ENCODE results near the gene SPRR2F. TPM values are rescaled to one million over a fixed set of nuclear protein-coding genes. Genes with fewer than 3 reads are reported as not detected.
"Not testable (repeated sequence)": the region's sequence is repeated elsewhere in the genome, so short reads cannot be mapped to it uniquely, and the experiment has no call there.

The SPRR2F gene, protein sequence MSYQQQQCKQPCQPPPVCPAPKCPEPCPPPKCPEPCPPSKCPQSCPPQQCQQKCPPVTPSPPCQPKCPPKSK
- not detected for polyA plus RNA-seq (ENCODE audit: insufficient read length)

DNA sequence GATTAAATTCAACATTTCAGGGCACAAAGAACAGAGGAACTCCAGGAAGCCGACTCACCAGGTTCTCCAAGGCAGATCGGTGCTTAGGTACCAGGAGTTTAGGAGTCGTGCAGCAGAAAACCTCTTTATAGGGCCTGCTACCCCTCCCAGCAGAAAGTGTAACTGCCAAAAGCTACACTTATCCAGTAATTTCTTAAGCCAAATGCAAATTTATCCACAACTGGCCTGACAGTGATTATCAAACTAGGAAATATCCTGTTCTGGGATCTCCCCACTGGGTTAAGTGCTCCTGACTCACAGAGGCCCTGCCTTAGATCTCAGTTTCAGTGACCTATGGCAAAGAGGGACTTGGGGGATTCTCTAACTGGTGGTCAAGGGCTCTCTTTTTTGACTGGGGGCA, at the start of gene SPRR2F:
Gene SPRR2F (minus strand): TSS at position 101 of the 400 bp plus-strand sequence. CDS start 783 bp downstream, outside the sequence.
- DNase-seq (ENCODE audit: low read depth) = no peak

DNA sequence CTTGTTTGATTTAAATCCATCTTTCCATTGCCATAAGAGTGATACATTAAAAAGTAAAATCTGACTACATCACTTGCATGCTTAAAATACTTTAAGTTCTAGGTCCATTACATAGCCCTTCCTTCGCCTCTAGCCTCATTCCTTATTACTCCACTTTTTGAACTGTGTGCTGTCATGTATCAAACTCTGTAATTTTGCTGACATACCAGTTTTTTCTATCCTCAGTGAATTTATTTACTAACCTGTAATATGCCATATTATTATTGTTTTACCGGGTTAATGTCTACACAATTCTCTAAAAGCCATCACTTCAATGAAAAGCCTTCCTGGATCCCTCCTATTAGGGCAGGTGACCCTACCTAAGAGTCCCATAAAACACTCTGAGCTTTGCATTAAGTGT, 42.2 kb upstream of the SPRR2F start:
- DNase-seq (ENCODE audit: low read depth) = no peak

DNA sequence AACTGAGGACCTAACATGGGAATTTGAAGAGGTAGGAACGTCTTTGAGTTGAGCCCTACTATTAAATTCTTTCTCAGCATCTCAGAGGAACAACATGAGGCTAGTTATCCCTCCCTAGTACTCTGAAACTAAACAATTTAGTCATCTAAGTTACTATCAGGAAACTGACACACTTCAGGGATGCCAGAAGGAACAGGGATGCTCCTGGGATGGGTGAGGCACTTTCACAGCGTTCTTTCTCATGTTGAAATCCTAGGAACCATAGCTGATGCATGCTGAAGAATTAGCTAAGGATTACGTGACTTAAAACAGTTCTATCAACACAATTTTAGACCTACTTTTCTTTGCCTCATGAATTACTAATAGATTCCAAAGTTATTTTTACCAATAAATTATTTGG, 39.2 kb upstream of the SPRR2F start:
- DNase-seq (ENCODE audit: low read depth) = no peak

DNA sequence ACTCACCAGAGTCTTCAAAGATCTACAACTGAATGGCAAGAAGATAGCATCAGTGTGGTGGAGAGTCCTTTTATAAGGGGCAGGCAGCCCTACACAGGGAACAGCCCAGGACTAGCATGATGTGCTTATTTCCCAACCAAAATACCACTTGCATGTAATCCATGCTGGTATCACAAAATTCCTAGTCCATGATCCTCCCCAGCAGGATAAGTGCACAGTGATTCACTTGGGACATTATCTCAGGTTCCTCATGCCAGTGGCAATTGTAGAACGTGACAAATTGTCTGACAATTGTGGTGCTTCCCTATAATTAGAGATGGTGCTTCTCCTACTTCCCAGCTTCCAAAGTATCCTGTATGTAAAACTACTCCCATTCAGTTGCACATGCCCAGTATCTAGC, 37.5 kb upstream of the SPRR2F start, which contains the start of gene SPRR2G:
Gene SPRR2G (minus strand): TSS at position 45 of the 400 bp plus-strand sequence. CDS start 780 bp downstream, outside the sequence.
- DNase-seq (ENCODE audit: low read depth) = no peak

DNA sequence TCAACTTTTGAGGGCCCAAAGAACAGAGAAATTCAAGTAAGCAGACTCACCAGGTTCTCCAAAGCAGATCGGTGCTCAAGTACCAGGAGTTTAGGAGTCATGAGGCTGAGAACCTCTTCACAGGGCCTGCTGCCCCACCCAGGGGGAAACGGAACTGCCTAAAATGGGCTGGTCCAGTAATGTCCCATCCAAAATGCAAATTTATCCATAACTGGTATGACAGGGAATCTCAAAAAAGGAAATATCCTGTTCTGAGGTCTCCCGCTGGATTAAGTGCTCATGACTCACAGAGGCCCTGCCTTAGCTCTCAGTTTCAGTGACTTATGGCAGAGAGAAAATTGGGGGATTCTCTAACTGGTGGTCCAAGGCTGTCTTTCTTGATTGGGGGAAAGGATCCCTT, 28.1 kb upstream of the SPRR2F start:
- DNase-seq (ENCODE audit: low read depth) = no peak

DNA sequence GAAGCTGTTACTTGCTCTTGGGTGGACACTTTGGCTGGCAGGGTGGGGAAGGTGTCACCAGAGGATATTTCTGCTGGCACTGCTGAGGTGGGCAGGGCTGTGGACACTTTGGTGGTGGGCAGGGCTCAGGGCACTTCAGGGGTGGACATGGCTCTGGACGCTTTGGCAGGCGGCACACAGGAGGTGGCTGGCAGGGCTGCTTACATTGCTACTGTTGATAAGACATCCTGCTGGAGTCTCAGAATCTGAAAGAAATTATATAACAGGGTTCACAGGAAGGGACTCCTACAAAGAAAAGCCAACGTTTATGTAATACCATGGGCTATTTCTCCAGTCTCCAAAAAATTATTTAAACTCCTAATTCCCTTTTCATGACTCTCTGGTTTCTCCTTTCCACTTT, 27.2 kb upstream of the SPRR2F start:
- no peak for DNase-seq (ENCODE audit: low read depth)

DNA sequence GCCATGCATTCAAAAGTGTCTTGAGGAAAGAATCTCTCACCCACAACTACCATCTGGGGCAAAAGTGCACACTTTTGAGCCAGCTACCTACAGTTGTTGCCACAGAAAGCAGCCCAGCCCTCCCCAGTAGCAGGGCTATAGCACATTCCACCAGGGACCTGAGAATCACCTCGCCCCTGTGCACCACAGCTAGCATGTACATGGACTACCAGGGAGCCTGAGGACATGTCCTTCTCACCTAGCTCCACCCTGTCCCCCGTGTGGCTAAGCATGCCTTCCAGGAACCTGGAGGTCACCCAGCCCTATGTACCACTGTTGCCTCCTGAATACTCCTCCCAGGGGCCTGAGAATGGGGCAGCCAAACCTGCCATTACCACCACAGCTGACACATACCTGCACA, 20.4 kb upstream of the SPRR2F start:
- DNase-seq (ENCODE audit: low read depth) = no peak

DNA sequence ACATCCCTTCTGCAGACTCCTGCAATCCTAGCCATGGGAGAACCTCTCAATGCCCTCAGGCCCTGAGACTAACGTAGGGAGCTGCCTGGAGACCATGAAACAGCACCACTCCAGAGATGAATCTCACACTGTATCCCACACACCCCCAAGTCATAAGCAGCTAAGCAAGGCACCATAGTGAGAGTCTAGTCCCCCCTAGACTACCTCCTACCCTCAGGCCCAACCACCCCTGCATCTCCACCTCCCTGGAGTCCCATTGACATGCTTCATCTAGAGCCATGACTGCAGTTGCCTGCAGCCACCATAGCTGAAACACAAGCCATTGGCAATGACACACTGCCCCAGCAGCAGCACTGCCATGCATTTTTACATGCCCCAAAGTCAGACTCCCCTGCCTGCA, 20.0 kb upstream of the SPRR2F start:
- no peak for DNase-seq (ENCODE audit: low read depth)

DNA sequence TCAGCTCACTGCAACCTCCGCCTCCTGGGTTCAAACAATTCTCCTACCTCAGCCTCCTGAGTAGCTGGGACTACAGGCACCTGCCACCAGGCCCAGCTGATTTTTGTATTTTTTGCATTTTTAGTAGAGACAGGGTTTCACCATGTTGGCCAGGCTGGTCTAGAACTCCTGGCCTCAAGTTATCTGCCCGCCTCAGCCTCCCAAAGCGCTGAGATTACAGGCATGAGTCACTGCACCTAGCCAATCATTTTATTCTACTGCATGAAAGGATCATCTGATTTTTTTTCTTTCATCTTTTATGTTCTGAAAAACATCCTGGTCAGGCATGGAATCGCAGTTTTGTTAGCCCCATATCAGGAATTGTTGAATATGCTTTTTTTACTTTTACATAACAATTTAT, 15.4 kb upstream of the SPRR2F start:
- DNase-seq (ENCODE audit: low read depth) = not testable (repeated sequence)

DNA sequence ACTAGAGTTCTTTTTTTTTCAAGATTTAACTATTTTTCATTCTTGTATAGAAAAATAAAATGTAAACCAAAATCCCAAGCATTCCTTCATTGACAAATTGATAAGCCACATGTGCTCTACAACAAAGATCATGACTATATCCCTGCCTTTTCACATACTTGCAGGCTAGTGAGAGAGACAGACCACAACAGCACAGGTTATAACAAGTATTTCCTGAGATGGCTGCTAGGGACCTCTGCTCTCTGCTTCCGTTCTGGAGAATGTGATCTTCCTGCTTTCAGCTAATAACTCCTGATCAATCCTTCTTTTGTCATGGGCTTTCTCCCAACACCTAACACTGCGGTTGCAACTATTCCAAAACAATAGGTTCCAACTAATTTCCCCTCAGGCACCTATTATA, 14.0 kb upstream of the SPRR2F start:
- no peak for DNase-seq (ENCODE audit: low read depth)

DNA sequence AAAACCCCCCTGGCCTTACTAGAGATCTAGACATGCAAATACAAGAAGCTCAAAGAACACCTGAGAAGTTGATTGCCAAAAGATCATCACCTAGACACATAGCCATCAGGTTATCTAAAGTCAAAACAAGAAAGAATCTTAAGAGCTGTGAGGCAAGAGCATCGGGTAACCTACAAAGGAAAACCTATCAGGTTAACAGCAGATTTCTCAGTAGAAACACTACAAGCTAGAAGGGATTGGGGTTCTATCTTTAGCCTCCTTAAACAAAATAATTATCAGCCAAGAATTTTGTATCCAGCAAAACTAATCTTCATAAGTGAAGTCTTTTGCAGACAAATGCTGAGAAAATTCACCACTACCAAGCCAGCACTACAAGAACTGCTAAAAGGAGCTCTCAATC, 12.2 kb upstream of the SPRR2F start:
- no peak for DNase-seq (ENCODE audit: low read depth)

DNA sequence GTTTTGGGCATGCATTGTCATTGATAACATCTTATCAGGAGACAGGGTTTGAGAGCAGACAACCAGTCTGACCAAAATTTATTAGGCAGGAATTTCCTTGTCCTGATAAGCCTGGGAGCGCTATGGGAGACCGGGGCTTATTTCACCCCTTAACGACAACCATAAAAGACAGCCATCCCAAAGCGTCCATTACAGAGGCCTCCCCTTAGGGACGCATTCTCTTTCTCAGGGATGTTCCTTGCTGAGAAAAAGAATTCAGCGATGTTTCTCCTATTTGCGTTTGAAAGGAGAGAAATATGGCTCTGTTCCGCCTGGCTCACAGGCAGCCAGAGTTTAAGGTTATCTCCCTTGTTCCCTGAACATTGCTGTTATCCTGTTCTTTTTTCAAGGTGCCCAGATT, 10.5 kb upstream of the SPRR2F start:
- not testable (repeated sequence) for DNase-seq (ENCODE audit: low read depth)

DNA sequence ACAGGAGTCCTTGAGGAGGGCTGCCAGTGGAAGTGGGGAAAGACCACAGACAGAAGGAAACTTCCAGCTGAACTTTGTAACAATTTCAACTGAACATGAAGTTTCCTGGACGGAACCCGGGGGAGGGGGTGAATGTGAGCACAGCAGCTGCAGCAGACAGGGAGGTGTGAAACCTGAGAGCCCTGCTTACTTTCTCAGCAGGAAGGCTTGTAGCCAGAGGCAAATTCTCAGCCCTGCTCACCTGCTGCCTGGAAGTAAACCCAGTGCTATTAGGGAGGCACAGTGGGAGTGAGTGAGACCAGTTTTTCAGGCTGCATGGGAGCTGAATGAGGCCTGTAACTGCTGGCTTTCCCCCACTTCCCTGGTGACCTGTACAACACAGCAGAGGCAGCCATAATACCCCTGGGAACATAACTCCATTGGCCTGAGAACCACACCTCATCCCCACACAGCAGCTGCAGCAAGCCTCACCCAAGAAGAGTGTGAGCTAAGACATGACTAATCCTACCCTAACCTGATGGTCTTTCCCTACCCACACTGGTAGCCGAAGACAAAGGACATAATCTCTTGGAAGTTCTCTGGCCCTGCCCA, 9.6 kb upstream of the SPRR2F start:
- DNase-seq (ENCODE audit: low read depth) = no peak

DNA sequence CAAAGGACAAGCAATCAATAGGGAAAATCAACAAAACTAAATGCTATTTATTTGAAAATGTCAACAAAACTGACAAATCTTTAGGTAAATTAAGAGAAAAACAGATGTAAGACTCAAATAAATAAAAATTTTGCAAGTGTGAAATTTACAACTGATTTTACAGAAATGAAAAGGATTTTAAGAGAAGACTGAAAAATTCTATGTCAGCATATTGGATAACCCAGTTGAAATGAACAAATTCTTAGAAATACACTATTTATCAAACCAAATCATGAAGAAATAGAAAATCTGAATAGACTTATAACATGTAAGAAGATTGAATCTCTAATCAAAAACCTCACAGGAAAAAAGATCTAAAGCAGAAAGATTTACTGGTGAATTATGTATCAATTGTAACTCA, 7.6 kb upstream of the SPRR2F start:
- no peak for DNase-seq (ENCODE audit: low read depth)

DNA sequence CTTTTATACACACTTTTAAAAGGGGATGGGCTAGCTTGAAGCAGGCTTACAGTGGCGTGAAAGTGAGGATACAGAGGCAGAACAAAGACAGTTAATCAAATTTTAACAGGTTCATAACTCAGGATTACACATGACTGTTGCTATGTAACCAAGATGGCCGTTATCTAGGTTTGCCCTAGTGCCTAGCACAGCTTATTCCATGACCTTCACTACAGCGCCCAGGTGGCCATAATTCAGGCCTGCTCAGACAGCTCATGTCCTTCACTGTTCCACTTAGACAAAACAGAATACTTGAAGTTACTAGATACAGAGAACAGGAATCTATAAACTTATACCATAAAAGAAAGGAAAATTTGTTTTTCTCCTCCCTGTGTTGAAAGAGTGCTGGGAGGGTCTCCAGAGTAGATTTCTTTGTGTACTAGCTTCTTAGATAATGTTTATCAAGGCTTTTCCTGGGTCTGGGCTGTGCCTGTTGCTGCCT, 6.2 kb upstream of the SPRR2F start:
- DNase-seq (ENCODE audit: low read depth) = no peak

DNA sequence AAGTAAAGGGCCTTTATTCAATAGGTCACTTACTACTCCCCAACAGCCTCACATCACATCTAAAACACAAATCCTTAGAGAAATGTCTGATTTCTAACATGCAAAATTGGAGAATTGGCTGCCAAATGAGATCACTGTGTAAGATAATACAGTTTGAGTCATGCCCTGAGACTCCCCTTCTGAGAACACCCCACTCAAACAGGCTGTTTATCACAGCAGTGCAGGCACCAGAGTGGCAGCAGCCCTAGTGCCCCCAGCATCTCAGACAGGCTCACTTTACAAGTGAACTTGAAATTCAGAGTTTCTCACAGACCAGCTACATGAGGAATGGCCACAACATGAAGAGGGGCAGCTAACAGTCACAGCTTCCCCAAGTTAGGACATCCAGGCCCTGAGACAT, 1.9 kb upstream of the SPRR2F start:
- DNase-seq (ENCODE audit: low read depth) = not testable (repeated sequence)

DNA sequence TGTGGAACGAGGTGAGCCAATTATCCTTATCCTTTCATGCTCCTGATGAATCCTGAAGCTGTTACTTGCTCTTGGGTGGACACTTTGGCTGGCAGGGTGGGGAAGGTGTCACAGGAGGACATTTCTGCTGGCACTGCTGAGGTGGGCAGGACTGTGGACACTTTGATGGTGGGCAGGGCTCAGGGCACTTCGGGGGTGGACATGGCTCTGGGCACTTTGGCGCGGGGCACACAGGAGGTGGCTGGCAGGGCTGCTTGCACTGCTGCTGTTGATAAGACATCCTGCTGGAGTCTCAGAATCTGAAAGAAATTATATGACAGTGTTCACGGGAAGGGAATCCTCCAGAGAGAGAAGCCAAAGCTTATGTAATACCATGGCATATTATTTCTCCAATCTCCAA, 862 bp downstream of the SPRR2F start:
- not testable (repeated sequence) for DNase-seq (ENCODE audit: low read depth)

DNA sequence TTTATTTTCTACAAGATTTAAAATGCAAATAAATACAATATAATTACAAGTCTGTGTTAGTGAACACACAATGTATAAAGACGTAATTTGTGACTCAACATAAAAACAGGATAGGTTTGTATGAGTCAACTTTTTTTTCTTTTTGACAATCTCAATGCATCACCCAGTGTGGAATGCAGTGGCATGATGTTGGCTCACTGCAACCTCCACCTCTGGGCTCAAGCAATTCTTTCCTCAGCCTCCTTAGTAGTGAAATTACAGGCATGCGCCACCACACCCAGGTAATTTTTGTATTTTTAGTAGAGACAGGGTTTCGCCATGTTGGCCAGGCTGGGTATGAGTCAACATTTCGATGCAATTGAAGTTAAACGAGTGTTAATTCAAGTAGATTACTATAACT, 13.1 kb downstream of the SPRR2F start:
- DNase-seq (ENCODE audit: low read depth) = no peak

DNA sequence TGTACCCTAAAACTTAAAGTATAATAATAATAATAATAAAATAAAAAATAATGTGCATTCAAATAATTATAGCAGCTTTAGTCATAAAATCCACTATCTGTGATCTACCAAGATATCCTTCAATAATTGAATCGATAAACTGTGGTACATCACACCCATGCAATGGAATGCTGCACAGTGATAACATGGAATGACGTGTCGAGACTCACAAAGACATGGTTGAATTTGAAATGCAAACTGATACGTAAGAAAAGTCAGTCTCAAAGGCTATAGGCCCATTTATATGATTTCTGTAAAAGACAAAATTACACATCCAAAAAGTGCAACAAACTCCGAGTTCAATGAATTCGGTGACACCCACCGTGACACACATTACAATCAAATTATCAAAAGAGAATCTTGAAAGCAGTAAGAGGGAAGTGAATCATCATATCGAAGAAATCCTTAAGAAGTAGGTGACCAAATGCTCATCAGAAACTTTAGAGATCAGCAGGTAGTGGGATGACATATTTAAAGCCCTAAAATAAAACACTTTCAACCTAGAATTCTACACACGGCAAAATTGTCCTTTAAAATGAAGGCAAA, 13.8 kb downstream of the SPRR2F start:
- no peak for DNase-seq (ENCODE audit: low read depth)

DNA sequence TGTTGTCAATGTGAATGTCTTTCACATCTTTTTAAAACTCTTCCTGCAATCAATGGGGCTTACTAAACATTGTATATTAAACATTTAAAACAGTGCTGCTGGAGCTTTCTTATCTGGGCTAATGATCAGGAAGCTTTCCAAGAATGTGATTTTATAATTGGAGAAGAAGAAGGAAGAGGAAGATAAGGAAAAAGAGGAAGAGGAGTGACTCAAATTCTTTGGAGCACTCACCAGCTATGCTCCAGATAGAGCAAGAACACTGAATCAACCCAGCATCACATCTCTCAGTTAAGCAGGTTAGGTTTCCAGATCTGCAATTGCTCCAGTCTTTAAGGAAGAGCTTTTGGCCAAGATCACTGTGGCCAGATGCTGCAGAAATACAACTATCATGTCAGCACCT, 17.6 kb downstream of the SPRR2F start:
- DNase-seq (ENCODE audit: low read depth) = no peak

DNA sequence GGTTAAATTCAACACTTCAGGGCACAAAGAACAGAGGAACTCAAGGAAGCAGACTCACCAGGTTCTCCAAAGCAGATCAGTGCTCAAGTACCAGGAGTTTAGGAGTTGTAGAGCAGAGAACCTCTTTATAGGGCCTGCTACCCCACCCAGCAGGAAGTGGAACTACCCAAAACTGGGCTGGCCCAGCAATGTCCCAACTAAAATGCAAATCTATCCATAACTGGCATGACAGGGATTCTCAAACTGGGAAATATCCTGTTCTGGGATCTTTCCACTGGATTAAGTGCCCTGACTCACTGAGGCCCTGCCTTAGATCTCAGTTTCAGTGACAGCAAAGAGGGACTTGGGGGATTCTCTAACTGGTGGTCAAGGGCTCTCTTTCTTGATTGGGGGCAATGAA, 18.9 kb downstream of the SPRR2F start, which contains the start of gene SPRR2E:
Gene SPRR2E (minus strand): TSS at position 101 of the 400 bp plus-strand sequence. CDS start 775 bp downstream, outside the sequence.
- no peak for DNase-seq (ENCODE audit: low read depth)

DNA sequence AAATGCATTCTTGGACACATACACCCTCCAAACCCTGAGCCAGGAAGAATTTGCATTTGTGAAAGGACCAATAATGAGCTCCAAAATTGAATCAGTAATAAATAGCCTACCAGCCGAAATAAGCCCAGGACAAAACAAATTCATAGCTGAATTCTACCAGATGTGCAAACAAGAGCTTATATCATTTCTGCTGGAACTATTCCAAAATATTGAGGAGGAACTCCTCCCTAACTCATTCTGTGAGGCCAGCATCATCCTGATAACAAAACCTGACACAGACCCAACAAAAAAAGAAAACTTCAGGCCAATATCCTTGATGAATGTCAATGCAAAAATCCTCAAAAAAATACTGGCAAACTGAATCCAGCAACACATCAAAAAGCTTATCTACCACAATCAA, 25.7 kb downstream of the SPRR2F start:
- no peak for DNase-seq (ENCODE audit: low read depth)

DNA sequence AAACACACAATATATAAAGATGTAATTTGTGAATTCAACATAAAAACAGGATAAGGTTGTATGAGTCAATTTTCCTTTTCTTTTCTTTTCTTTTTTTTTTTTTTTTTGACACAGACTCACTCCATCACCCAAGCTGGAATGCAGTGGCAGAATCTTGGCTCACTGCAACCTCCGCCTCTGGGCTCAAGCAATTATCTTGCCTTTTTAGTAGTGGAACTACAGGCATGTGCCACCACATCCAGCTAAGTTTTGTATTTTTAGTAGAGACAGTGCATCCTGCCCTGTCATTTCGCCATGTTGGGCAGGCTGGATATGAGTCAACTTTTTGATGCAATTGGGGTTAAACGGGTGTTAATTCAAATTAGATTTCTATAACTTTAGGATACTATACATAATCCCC, 31.6 kb downstream of the SPRR2F start:
- no peak for DNase-seq (ENCODE audit: low read depth)
